Activated CD4-positive, alpha-beta T cell treated with anti-CD3 and anti-CD28 coated beads, Interleukin-2, amount 10 ng/mL, durations not matched to agents 24 days and 14 days (primary cell): ENCODE measurements around the gene ACP4. TPM values are rescaled to one million over a fixed set of nuclear protein-coding genes. Genes with fewer than 3 reads are reported as not detected.
"Not testable (repeated sequence)": the region's sequence is repeated elsewhere in the genome, so short reads cannot be mapped to it uniquely, and the experiment has no call there.

ENCODE experiments used
- DNase-seq: peaks from one replicate; pipeline ENCODE4 v3.0.0; 2022
- H3K27ac Mint-ChIP-seq: one replicate; pipeline ENCODE4 v1.8.0; 2022; ENCODE audit warnings: mild to moderate bottlenecking, mixed read lengths
- H3K27me3 Mint-ChIP-seq: one replicate; pipeline ENCODE4 v1.8.0; 2022; ENCODE audit warnings: mixed read lengths
- H3K36me3 Mint-ChIP-seq: one replicate; pipeline ENCODE4 v1.8.0; 2022; ENCODE audit warnings: low read depth, mild to moderate bottlenecking, mixed read lengths
- H3K4me1 Mint-ChIP-seq: one replicate; pipeline ENCODE4 v1.8.0; 2021; ENCODE audit warnings: mixed read lengths
- H3K4me3 Mint-ChIP-seq: one replicate; pipeline ENCODE4 v1.8.0; 2022; ENCODE audit warnings: mild to moderate bottlenecking, moderate library complexity, mixed read lengths
- H3K9me3 Mint-ChIP-seq: one replicate; pipeline ENCODE4 v1.8.0; 2021; ENCODE audit warnings: mixed read lengths
- intact Hi-C: fragments of 100-400 bp; cut with micrococcal nuclease; formaldehyde crosslinking; loops from one replicate; pipeline ENCODE4 v1.15.1; 2023
- total RNA-seq: library from RNA; stranded (reverse); gene quantifications from 2 replicates; pipeline ENCODE4 v1.2.3, GENCODE V29; 2022

Gene ACP4
- total RNA-seq: not detected in 2 replicates

- DNase-seq: no peak
- intact Hi-C loops: no loop called here
- peaks cover 4% of the 10 kb centered on the region for H3K4me1 Mint-ChIP-seq
- no peaks in the 10 kb centered on the region for H3K27me3 Mint-ChIP-seq
- H3K27ac Mint-ChIP-seq: no peak within 1 kb of the TSS
- no peaks in the 10 kb centered on the region for H3K36me3 Mint-ChIP-seq
- no peak within 1 kb of the TSS for H3K4me3 Mint-ChIP-seq
- no peaks in the 10 kb centered on the region for H3K9me3 Mint-ChIP-seq
Measured at GRCh38 chr19:50790396-50790795, at the start of gene ACP4. Gene ACP4 (plus strand): TSS chr19:50790415. CDS start chr19:50790415, 0 bp downstream.

GRCh38 chr19:50741179-50741933 lies 48.9 kb upstream of the ACP4 start:
- intact Hi-C loops: no loop called here
- Mint-ChIP-seq H3K27me3 (peaks cover 6% of the 10 kb centered on the region), H3K4me3 (no peak overlapping the region), H3K27ac (no peak overlapping the region), H3K9me3 (no peaks in the 10 kb centered on the region), H3K36me3 (no peaks in the 10 kb centered on the region), H3K4me1 (no peaks in the 10 kb centered on the region)
- no peak for DNase-seq

- H3K27ac Mint-ChIP-seq: no peak overlapping the region
- no peak for DNase-seq
- no peaks in the 10 kb centered on the region for H3K36me3 Mint-ChIP-seq
Measured at GRCh38 chr19:50743537-50743936, 46.7 kb upstream of the ACP4 start.

GRCh38 chr19:50745221-50745620 lies 45.0 kb upstream of the ACP4 start:
- no peak overlapping the region for H3K4me3 Mint-ChIP-seq
- no peaks in the 10 kb centered on the region for H3K9me3 Mint-ChIP-seq
- no peaks in the 10 kb centered on the region for H3K4me1 Mint-ChIP-seq
- no peaks in the 10 kb centered on the region for H3K36me3 Mint-ChIP-seq
- H3K27ac Mint-ChIP-seq: no peak overlapping the region
- peaks cover 3% of the 10 kb centered on the region for H3K27me3 Mint-ChIP-seq
- DNase-seq: no peak
- intact Hi-C loops: no loop called here

More at GRCh38 chr19:50743537-50743936, 46.7 kb upstream of the ACP4 start:
- Mint-ChIP-seq H3K27me3 (peaks cover 3% of the 10 kb centered on the region), H3K4me3 (no peak overlapping the region), H3K4me1 (no peaks in the 10 kb centered on the region), H3K9me3 (no peaks in the 10 kb centered on the region)
- intact Hi-C loops: no loop called here

- H3K9me3 Mint-ChIP-seq, H3K36me3 Mint-ChIP-seq, H3K27ac Mint-ChIP-seq, H3K4me1 Mint-ChIP-seq, H3K27me3 Mint-ChIP-seq, H3K4me3 Mint-ChIP-seq, intact Hi-C loops, DNase-seq: not testable (repeated sequence)
Measured at GRCh38 chr19:50747141-50747540, 43.1 kb upstream of the ACP4 start.

GRCh38 chr19:50749490-50749889 lies 40.7 kb upstream of the ACP4 start:
- intact Hi-C loops: no loop called here
- Mint-ChIP-seq H3K4me1 (no peaks in the 10 kb centered on the region), H3K4me3 (no peak overlapping the region), H3K27me3 (no peaks in the 10 kb centered on the region), H3K36me3 (no peaks in the 10 kb centered on the region), H3K9me3 (no peaks in the 10 kb centered on the region), H3K27ac (no peak overlapping the region)
- no peak for DNase-seq

GRCh38 chr19:50750010-50750409 lies 40.2 kb upstream of the ACP4 start:
- no peaks in the 10 kb centered on the region for H3K9me3 Mint-ChIP-seq
- H3K4me3 Mint-ChIP-seq: no peak overlapping the region
- H3K27ac Mint-ChIP-seq: no peak overlapping the region
- H3K4me1 Mint-ChIP-seq: no peaks in the 10 kb centered on the region
- no peaks in the 10 kb centered on the region for H3K27me3 Mint-ChIP-seq
- no peak for DNase-seq
- intact Hi-C loops: no loop called here
- H3K36me3 Mint-ChIP-seq: no peaks in the 10 kb centered on the region

- no peaks in the 10 kb centered on the region for H3K27me3 Mint-ChIP-seq
- no peaks in the 10 kb centered on the region for H3K4me1 Mint-ChIP-seq
- H3K36me3 Mint-ChIP-seq: no peaks in the 10 kb centered on the region
- H3K4me3 Mint-ChIP-seq: no peak overlapping the region
- DNase-seq: no peak
- no peak overlapping the region for H3K27ac Mint-ChIP-seq
- H3K9me3 Mint-ChIP-seq: no peaks in the 10 kb centered on the region
- intact Hi-C loops: no loop called here
Measured at GRCh38 chr19:50753879-50754278, 36.3 kb upstream of the ACP4 start.

GRCh38 chr19:50756244-50756643 lies 34.0 kb upstream of the ACP4 start:
- H3K36me3 Mint-ChIP-seq, H3K4me1 Mint-ChIP-seq, DNase-seq, H3K27me3 Mint-ChIP-seq, H3K4me3 Mint-ChIP-seq, intact Hi-C loops, H3K27ac Mint-ChIP-seq, H3K9me3 Mint-ChIP-seq: not testable (repeated sequence)

GRCh38 chr19:50757624-50758023 lies 32.6 kb upstream of the ACP4 start:
- DNase-seq, intact Hi-C loops, H3K4me3 Mint-ChIP-seq, H3K36me3 Mint-ChIP-seq, H3K27me3 Mint-ChIP-seq, H3K9me3 Mint-ChIP-seq, H3K4me1 Mint-ChIP-seq, H3K27ac Mint-ChIP-seq: not testable (repeated sequence)

- H3K27me3 Mint-ChIP-seq, DNase-seq, H3K4me3 Mint-ChIP-seq, intact Hi-C loops, H3K36me3 Mint-ChIP-seq, H3K4me1 Mint-ChIP-seq, H3K9me3 Mint-ChIP-seq, H3K27ac Mint-ChIP-seq: not testable (repeated sequence)
Measured at GRCh38 chr19:50759076-50759475, 31.1 kb upstream of the ACP4 start.

- Mint-ChIP-seq H3K9me3 (no peaks in the 10 kb centered on the region), H3K27ac (no peak overlapping the region), H3K36me3 (no peaks in the 10 kb centered on the region), H3K4me1 (no peaks in the 10 kb centered on the region), H3K27me3 (no peaks in the 10 kb centered on the region), H3K4me3 (no peak overlapping the region)
- DNase-seq: no peak
- intact Hi-C loops: no loop called here
Measured at GRCh38 chr19:50759886-50760285, 30.3 kb upstream of the ACP4 start.

GRCh38 chr19:50761501-50761900 lies 28.7 kb upstream of the ACP4 start:
- intact Hi-C loops, H3K27me3 Mint-ChIP-seq, H3K4me3 Mint-ChIP-seq, DNase-seq, H3K9me3 Mint-ChIP-seq, H3K36me3 Mint-ChIP-seq, H3K27ac Mint-ChIP-seq, H3K4me1 Mint-ChIP-seq: not testable (repeated sequence)

- H3K4me3 Mint-ChIP-seq, H3K27me3 Mint-ChIP-seq, H3K27ac Mint-ChIP-seq, H3K4me1 Mint-ChIP-seq, DNase-seq, intact Hi-C loops, H3K9me3 Mint-ChIP-seq, H3K36me3 Mint-ChIP-seq: not testable (repeated sequence)
Measured at GRCh38 chr19:50763521-50763920, 26.7 kb upstream of the ACP4 start.

- H3K4me1 Mint-ChIP-seq: no peaks in the 10 kb centered on the region
- H3K27ac Mint-ChIP-seq: no peak overlapping the region
- no peaks in the 10 kb centered on the region for H3K27me3 Mint-ChIP-seq
- no peak for DNase-seq
- intact Hi-C loops: no loop called here
- no peaks in the 10 kb centered on the region for H3K36me3 Mint-ChIP-seq
- H3K4me3 Mint-ChIP-seq: no peak overlapping the region
- no peaks in the 10 kb centered on the region for H3K9me3 Mint-ChIP-seq
Measured at GRCh38 chr19:50764409-50764808, 25.8 kb upstream of the ACP4 start.
